GM19463 (cell line): ENCODE measurements around the gene AGTPBP1.
"Not testable (repeated sequence)": the region's sequence is repeated elsewhere in the genome, so short reads cannot be mapped to it uniquely, and the experiment has no call there.

Experiments
- ATAC-seq: cut with Tn5 transposase; IDR thresholded peaks from one replicate; pipeline ENCODE4 v1.9.1; 2021; ENCODE audit warnings: mild to moderate bottlenecking, moderate library complexity; ENCODE audit not compliant: unreplicated experiment

AGTPBP1 gene

GRCh38 chr9:85741875-85742596 is at the start of gene AGTPBP1:
Gene AGTPBP1 (minus strand): TSS chr9:85741954. CDS start chr9:85712533, 29,421 bp downstream.
- ATAC-seq = peak; percentile 79

- ATAC-seq = not testable (repeated sequence)
Measured at GRCh38 chr9:85786116-85786515, 44.4 kb upstream of the AGTPBP1 start.

DNA sequence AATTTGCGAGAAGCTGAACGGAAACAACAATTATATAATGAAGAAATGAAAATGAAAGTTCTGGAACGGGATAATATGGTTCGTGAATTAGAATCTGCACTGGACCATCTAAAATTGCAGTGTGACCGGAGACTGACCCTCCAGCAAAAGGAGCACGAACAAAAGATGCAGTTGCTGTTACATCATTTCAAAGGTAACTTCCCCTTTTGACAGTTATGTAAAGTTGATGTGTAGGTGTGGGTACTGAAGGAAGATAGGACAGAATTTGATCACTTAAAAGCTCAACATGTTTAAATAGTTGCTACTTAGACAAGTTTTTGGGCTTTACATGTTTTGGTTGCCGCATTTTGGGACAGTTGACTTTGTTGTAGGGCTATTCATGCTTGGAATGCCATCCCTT is 32.1 kb upstream of the AGTPBP1 start:
- not testable (repeated sequence) for ATAC-seq

DNA sequence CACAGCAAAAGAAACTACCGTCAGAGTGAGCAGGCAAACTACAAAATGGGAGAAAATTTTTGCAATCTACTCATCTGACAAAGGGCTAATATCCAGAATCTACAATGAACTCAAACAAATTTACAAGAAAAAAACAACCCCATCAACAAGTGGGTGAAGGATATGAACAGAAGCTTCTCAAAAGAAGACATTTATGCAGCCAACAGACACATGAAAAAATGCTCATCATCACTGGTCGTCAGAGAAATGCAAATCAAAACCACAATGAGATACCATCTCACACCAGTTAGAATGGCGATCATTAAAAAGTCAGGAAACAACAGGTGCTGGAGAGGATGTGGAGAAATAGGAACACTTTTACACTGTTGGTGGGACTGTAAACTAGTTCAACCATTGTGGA is 20.0 kb upstream of the AGTPBP1 start:
- not testable (repeated sequence) for ATAC-seq

GRCh38 chr9:85757716-85758115 is 16.0 kb upstream of the AGTPBP1 start:
- not testable (repeated sequence) for ATAC-seq

DNA sequence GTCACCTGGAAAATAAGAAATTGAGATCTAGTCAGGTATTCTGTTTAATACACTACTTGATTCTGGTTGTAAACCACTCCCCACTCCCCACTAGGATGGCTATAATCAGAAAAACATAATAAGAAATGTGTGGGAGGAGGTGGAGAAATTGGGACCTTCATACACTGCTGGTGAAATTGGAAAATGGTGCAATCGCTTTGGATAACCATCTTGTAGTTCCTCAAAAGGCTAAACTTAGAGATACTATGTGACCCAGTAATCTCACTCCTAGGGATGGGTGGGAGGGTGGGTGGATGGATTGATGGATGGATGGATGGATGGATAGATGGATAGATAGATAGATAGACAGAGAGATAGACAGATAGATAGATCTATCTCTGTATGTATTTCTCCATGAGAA is 14.5 kb upstream of the AGTPBP1 start:
- not testable (repeated sequence) for ATAC-seq

DNA sequence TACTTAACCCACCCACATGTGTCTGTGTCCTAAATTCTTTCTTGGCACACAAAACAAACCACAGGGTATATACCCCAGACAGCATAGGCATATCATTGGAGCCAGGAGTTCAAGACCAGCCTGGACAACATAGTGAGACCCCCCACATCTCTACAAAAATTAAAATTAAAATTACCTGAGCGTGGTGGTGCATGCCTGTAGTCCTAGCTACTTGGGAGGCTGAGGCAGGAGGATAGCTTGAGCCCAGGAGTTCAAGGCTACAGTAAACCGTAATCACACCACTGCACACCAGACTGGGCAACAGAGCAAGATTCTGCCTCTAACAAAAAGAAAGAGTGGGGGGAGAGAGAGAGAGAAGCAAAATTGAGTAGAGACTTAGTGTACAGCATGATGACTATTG is 4.6 kb upstream of the AGTPBP1 start:
- ATAC-seq = no peak

GRCh38 chr9:85745203-85745602 is 3.4 kb upstream of the AGTPBP1 start:
- ATAC-seq = no peak

GRCh38 chr9:85744480-85744879 is 2.7 kb upstream of the AGTPBP1 start:
- no peak for ATAC-seq

DNA sequence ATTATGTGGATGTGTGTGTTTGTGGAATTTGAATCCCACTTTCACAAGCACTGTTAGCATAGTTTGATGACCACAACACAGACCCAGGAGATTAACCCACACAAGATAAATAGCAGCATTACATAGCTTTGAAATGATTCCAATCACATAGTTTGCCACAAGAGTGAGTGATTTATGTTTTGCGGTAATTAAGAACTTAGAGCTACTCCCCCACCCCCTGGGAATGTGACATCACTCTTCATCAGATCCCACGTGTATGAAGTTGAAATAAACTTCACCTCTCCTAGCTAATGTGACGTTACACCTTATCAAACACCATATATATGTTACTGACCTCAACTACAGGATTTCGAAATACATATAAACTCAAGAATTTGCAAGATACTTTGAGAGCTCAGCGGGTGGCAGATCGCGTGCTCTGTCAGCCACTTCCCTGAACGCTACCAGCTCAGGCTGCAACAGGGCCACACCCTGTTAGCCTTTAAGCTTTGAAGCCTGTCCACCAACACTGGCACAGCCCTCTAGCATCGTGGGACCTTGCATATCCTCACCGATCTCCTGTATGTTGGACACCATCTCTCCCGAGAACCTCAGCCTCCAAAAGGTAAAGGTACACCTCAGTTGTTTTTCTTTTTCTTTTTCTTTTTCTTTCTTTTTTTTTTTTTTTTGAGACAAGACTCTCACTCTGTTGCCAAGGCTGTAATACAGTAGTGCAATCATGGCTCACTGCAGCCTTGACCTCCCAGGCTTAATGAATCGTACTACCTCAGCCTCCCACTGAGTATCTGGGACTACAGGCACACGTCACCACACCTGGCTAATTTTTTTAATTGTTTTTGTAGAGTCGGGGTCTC is 1.7 kb upstream of the AGTPBP1 start:
- no peak for ATAC-seq

- no peak for ATAC-seq
Measured at GRCh38 chr9:85742597-85742936, 813 bp upstream of the AGTPBP1 start.

GRCh38 chr9:85741095-85741874 is 469 bp downstream of the AGTPBP1 start:
- peak; percentile 37 for ATAC-seq

DNA sequence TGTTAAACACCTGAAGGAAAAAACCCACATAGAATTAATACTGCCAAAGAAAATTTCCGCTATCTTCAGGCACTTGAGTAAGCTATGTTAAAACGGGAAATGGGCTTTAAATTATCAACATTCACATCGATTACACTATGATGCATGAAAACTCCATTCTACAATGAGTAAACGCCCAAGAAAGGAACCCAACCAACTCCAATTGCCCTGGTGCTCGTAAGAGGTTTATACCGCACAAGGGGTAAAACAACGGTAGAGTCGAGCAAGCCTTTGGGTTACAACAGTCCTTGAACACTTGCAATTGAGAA is 1.0 kb downstream of the AGTPBP1 start:
- ATAC-seq = no peak

DNA sequence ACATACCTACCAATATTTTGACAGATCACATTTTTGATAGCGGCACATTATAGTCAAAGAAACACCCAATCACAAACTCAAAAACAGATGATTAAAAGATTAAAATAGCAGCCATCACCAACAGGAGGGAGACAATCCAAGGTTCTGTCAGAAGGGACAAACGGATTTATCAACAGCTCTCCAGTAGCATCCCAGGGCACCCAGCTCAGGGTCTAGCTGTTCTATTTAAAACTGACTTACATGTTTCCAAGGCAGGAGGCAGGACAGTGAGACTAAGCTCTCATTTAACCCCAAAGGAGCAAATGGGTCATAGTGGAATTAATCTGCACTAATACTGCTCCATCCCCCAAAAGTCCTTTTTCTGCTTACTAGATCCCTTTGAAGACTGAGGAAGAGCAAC is 3.2 kb downstream of the AGTPBP1 start:
- no peak for ATAC-seq

GRCh38 chr9:85737671-85738070 is 4.1 kb downstream of the AGTPBP1 start:
- ATAC-seq = no peak

DNA sequence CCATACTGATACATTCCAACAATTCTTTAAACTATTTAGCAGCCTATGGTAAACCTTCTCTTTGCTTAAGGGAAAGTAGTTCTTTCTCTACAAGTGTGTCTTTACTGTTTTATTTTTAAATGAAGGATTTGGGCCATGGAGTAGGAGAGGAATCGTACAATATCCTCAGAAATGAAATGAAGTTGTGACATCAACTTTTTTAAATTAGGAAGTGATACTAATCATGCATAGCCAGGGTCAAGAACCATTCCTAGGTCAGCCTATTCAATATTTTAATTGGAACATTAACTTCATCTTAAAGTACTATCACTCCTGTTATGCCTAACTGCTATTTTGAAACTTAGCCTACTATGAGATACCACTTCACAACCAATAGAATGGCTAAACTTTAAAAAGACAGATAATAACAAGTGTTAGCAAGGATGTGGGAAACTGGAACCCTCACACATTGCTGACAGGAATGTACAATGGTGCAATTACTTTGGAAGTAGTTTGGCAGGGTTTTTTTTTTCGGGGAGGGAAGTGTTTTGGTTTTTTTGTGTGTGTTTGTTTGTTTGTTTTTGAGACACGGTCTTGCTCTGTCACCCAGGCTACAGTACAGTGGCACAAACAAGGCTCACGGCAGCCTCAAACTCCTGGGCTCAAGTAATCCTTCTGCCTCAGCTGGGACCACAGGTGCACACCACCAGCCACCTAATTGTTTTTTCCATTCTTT is 10.7 kb downstream of the AGTPBP1 start:
- ATAC-seq = no peak

DNA sequence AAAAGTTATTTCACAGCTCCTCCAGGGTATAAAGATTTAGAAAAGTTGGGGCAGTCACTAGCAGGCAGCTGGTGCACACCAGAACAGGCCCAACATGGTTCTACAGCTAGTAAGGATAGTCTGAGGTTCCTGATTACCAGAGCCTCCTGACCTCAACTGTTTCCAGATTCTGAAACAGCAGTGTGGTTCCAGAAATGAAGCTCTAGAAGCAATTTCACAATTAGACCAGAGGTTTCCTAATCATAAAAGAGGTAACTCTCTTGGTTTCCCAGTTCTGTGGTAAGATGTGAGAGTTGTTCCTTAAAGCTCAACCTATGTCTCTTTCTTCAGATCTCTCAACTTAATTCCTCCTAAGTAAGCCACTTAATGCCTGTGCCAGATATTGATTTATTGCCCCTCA is 11.9 kb downstream of the AGTPBP1 start:
- no peak for ATAC-seq

- ATAC-seq = no peak
Measured at GRCh38 chr9:85727500-85727899, 14.3 kb downstream of the AGTPBP1 start.

GRCh38 chr9:85726737-85727136 is 15.0 kb downstream of the AGTPBP1 start:
- ATAC-seq = no peak

GRCh38 chr9:85723215-85723614 is 18.5 kb downstream of the AGTPBP1 start:
- ATAC-seq = no peak

DNA sequence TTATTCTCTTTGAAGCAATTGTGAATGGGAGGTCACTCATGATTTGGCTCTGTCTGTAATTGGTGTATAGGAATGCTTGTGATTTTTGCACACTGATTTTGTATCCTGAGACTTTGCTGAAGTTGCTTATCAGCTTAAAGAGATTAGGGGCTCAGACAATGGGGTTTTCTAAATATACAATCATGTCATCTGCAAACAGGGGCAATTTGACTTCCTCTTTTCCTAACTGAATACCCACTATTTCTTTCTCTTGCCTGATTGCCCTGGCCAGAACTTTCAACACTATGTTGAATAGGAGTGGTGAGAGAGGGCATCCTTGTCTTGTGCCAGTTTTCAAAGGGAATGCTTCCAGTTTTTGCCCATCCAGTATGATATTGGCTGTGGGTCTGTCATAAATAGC is 22.3 kb downstream of the AGTPBP1 start:
- not testable (repeated sequence) for ATAC-seq
